GM12878 (cell line): ENCODE data around the gene MAP2K1. TPM values are rescaled to one million over a fixed set of nuclear protein-coding genes. Genes with fewer than 3 reads are reported as not detected.

Experiments used
- BMI1 ChIP-seq: fragments of 450-650 bp; IDR thresholded peaks from 2 replicates; pipeline ENCODE4 v1.6.1; 2016; ENCODE audit warnings: mild to moderate bottlenecking, moderate library complexity, borderline replicate concordance
- CHD4 ChIP-seq: fragments of 200-600 bp; sonication (generic); IDR thresholded peaks from 2 replicates; pipeline ENCODE4 v1.6.1; 2016; ENCODE audit warnings: mild to moderate bottlenecking
- DPF2 ChIP-seq: fragments of 450-650 bp; IDR thresholded peaks from 2 replicates; pipeline ENCODE4 v1.6.1; 2017; ENCODE audit warnings: mild to moderate bottlenecking
- FOS ChIP-seq: IDR thresholded peaks from 3 replicates; pipeline ENCODE4 v1.6.1; 2011; ENCODE audit warnings: borderline replicate concordance; ENCODE audit not compliant: insufficient read length; ENCODE audit errors: extremely low read depth
- GABPA ChIP-seq: IDR thresholded peaks from 2 replicates; pipeline ENCODE4 v1.6.1; 2014; ENCODE audit warnings: antibody characterized with exemption, low read depth, mild to moderate bottlenecking, inconsistent platforms
- IRF4 ChIP-seq: IDR thresholded peaks from 2 replicates; pipeline ENCODE4 v1.6.1; 2011; ENCODE audit warnings: low read depth, low read length
- JUNB ChIP-seq: IDR thresholded peaks from 2 replicates; pipeline ENCODE4 v1.6.1; 2016; ENCODE audit warnings: antibody characterized with exemption, mild to moderate bottlenecking
- KLF5 ChIP-seq: fragments of 450-650 bp; IDR thresholded peaks from 2 replicates; pipeline ENCODE4 v1.6.1; 2014; ENCODE audit warnings: mild to moderate bottlenecking; ENCODE audit not compliant: partially characterized antibody
- MEF2A ChIP-seq: IDR thresholded peaks from 2 replicates; pipeline ENCODE4 v1.6.1; 2011; ENCODE audit warnings: low read depth, mild to moderate bottlenecking, low read length, moderate library complexity; ENCODE audit not compliant: insufficient read depth
- NRF1 ChIP-seq: conservative IDR thresholded peaks from 2 replicates; pipeline ENCODE4 v1.6.1; 2011; ENCODE audit warnings: mild to moderate bottlenecking, low read depth, low read length, improper control_type of control experiment
- PAX8 ChIP-seq: fragments of 450-650 bp; IDR thresholded peaks from 2 replicates; pipeline ENCODE4 v1.6.1; 2017; ENCODE audit warnings: mild to moderate bottlenecking, moderate library complexity
- PML ChIP-seq: IDR thresholded peaks from 2 replicates; pipeline ENCODE4 v1.6.1; 2012; ENCODE audit warnings: low read length, inconsistent platforms
- SIX5 ChIP-seq: IDR thresholded peaks from 2 replicates; pipeline ENCODE4 v1.6.1; 2011; ENCODE audit warnings: mild to moderate bottlenecking, low read depth, low read length, moderate library complexity; ENCODE audit not compliant: severe bottlenecking
- SREBF2 ChIP-seq: IDR thresholded peaks from 2 replicates; pipeline ENCODE4 v1.6.1; 2012; ENCODE audit warnings: mild to moderate bottlenecking, low read length
- TCF12 ChIP-seq: IDR thresholded peaks from 2 replicates; pipeline ENCODE4 v1.6.1; 2011; ENCODE audit warnings: low read depth, mild to moderate bottlenecking, low read length
- ZNF207 ChIP-seq: fragments of 450-650 bp; IDR thresholded peaks from 2 replicates; pipeline ENCODE4 v1.6.1; 2014; ENCODE audit warnings: antibody characterized with exemption, mild to moderate bottlenecking, borderline replicate concordance
- ZNF384 ChIP-seq: IDR thresholded peaks from 2 replicates; pipeline ENCODE4 v1.6.1; 2012; ENCODE audit warnings: low read depth, mild to moderate bottlenecking, low read length, improper control_type of control experiment, borderline replicate concordance
- polyA plus RNA-seq, 11 experiments: library from polyadenylated mRNA; depleted of rRNA in 4 of 11; unstranded in 6 of 11; stranded (reverse) in 5 of 11; fragments of >200 nt; fragmentation: Nextera tagmentation in 4 of 11; fragmentation: Illumina TruSeq in 1 of 11; extraction: Ambion mirVana in 4 of 11; extraction: Trizol in 1 of 11; gene quantifications; 1 replicate in 1 of 11; 2 replicates in 10 of 11; pipeline versions ENCODE4 v1.2.1 to v1.2.3, GENCODE V29; 2011 to 2016; ENCODE audit warnings: inconsistent platforms in 2 of 11, missing spikeins in 2 of 11, low read depth in 1 of 11
- total RNA-seq, 4 experiments: library from RNA; depleted of rRNA in 3 of 4; stranded (reverse); fragments of >200 nt in 3 of 4; fragmentation: Illumina TruSeq in 1 of 4; extraction: Trizol in 1 of 4; gene quantifications; 2 replicates each; pipeline versions ENCODE4 v1.2.1 to v1.2.3, GENCODE V29; 2013 to 2021
- TF ChIP-seq, protein P1 (sequence below): fragments of 450-650 bp; IDR thresholded peaks from 2 replicates; pipeline ENCODE4 v1.6.1; 2017; ENCODE audit warnings: mild to moderate bottlenecking, moderate library complexity
- TF ChIP-seq, protein P2 (sequence below): IDR thresholded peaks from 2 replicates; pipeline ENCODE4 v1.6.1; 2012; ENCODE audit warnings: improper control_type of control experiment, low read depth, low read length; ENCODE audit not compliant: insufficient replicate concordance
- TF ChIP-seq, protein P3 (sequence below): fragments of 450-650 bp; formaldehyde crosslinking; IDR thresholded peaks from 2 replicates; pipeline ENCODE4 v1.5.0; 2022; ENCODE audit warnings: mild to moderate bottlenecking, missing genetic modification characterization

Gene MAP2K1
- total and polyA plus RNA-seq, 10 of the 15 experiments (the other 5 are each of a cell fraction or from before 2014, with no cell fraction given) = 11.2 to 112 (median 56.6) TPM

DNA sequence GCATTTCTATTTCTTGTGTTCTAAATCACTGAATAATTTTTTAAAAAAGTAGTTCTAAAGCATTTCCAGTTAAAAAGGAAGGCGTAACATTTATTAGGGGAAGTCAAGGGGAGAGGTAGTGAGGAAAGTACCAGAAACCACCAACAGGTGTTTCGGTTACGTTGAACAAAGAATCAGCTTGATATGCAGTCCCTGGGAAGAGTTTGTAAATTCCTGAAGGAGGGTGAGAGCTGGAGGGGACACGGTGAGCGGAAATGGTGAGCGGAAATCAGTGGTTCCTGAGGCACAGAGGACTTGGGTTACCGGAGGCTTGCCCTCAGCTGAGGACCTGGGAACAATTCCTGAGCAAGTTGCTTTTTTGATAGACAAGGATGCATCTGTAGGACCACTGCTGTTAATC is 17.8 kb downstream of the MAP2K1 start (continued):
- TF ChIP-seq, protein P1, sequence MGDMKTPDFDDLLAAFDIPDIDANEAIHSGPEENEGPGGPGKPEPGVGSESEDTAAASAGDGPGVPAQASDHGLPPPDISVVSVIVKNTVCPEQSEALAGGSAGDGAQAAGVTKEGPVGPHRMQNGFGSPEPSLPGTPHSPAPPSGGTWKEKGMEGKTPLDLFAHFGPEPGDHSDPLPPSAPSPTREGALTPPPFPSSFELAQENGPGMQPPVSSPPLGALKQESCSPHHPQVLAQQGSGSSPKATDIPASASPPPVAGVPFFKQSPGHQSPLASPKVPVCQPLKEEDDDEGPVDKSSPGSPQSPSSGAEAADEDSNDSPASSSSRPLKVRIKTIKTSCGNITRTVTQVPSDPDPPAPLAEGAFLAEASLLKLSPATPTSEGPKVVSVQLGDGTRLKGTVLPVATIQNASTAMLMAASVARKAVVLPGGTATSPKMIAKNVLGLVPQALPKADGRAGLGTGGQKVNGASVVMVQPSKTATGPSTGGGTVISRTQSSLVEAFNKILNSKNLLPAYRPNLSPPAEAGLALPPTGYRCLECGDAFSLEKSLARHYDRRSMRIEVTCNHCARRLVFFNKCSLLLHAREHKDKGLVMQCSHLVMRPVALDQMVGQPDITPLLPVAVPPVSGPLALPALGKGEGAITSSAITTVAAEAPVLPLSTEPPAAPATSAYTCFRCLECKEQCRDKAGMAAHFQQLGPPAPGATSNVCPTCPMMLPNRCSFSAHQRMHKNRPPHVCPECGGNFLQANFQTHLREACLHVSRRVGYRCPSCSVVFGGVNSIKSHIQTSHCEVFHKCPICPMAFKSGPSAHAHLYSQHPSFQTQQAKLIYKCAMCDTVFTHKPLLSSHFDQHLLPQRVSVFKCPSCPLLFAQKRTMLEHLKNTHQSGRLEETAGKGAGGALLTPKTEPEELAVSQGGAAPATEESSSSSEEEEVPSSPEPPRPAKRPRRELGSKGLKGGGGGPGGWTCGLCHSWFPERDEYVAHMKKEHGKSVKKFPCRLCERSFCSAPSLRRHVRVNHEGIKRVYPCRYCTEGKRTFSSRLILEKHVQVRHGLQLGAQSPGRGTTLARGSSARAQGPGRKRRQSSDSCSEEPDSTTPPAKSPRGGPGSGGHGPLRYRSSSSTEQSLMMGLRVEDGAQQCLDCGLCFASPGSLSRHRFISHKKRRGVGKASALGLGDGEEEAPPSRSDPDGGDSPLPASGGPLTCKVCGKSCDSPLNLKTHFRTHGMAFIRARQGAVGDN = no peak
- TF ChIP-seq JUNB (no peak), DPF2 (peak; percentile 42; the same call in 1 of the 2 replicates), MEF2A (no peak), BMI1 (no peak), FOS (no peak), PAX8 (no peak), TCF12 (0 out of 2 replicates have a peak, but pooled peaks have one; percentile 24), CHD4 (no peak), NRF1 (no peak), KLF5 (no peak), SREBF2 (no peak), ZNF207 (no peak), GABPA (no peak), SIX5 (no peak), IRF4 (0 out of 2 replicates have a peak, but pooled peaks have one; percentile 42), PML (no peak), ZNF384 (no peak)
- TF ChIP-seq, protein P2, sequence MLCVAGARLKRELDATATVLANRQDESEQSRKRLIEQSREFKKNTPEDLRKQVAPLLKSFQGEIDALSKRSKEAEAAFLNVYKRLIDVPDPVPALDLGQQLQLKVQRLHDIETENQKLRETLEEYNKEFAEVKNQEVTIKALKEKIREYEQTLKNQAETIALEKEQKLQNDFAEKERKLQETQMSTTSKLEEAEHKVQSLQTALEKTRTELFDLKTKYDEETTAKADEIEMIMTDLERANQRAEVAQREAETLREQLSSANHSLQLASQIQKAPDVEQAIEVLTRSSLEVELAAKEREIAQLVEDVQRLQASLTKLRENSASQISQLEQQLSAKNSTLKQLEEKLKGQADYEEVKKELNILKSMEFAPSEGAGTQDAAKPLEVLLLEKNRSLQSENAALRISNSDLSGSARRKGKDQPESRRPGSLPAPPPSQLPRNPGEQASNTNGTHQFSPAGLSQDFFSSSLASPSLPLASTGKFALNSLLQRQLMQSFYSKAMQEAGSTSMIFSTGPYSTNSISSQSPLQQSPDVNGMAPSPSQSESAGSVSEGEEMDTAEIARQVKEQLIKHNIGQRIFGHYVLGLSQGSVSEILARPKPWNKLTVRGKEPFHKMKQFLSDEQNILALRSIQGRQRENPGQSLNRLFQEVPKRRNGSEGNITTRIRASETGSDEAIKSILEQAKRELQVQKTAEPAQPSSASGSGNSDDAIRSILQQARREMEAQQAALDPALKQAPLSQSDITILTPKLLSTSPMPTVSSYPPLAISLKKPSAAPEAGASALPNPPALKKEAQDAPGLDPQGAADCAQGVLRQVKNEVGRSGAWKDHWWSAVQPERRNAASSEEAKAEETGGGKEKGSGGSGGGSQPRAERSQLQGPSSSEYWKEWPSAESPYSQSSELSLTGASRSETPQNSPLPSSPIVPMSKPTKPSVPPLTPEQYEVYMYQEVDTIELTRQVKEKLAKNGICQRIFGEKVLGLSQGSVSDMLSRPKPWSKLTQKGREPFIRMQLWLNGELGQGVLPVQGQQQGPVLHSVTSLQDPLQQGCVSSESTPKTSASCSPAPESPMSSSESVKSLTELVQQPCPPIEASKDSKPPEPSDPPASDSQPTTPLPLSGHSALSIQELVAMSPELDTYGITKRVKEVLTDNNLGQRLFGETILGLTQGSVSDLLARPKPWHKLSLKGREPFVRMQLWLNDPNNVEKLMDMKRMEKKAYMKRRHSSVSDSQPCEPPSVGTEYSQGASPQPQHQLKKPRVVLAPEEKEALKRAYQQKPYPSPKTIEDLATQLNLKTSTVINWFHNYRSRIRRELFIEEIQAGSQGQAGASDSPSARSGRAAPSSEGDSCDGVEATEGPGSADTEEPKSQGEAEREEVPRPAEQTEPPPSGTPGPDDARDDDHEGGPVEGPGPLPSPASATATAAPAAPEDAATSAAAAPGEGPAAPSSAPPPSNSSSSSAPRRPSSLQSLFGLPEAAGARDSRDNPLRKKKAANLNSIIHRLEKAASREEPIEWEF = no peak
- TF ChIP-seq, protein P3, sequence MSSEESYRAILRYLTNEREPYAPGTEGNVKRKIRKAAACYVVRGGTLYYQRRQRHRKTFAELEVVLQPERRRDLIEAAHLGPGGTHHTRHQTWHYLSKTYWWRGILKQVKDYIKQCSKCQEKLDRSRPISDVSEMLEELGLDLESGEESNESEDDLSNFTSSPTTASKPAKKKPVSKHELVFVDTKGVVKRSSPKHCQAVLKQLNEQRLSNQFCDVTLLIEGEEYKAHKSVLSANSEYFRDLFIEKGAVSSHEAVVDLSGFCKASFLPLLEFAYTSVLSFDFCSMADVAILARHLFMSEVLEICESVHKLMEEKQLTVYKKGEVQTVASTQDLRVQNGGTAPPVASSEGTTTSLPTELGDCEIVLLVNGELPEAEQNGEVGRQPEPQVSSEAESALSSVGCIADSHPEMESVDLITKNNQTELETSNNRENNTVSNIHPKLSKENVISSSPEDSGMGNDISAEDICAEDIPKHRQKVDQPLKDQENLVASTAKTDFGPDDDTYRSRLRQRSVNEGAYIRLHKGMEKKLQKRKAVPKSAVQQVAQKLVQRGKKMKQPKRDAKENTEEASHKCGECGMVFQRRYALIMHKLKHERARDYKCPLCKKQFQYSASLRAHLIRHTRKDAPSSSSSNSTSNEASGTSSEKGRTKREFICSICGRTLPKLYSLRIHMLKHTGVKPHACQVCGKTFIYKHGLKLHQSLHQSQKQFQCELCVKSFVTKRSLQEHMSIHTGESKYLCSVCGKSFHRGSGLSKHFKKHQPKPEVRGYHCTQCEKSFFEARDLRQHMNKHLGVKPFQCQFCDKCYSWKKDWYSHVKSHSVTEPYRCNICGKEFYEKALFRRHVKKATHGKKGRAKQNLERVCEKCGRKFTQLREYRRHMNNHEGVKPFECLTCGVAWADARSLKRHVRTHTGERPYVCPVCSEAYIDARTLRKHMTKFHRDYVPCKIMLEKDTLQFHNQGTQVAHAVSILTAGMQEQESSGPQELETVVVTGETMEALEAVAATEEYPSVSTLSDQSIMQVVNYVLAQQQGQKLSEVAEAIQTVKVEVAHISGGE (CRISPR knock-in tag) = no peak
